Measurements from ENCODE around the gene HSPA4. TPM values are rescaled to one million over a fixed set of nuclear protein-coding genes. Genes with fewer than 3 reads are reported as not detected.

The HSPA4 gene
- total and polyA plus RNA-seq, 2 of the 13 experiments (the other 11 are each of a cell fraction or from before 2014, with no cell fraction given): 36.6 to 231 TPM

DNA sequence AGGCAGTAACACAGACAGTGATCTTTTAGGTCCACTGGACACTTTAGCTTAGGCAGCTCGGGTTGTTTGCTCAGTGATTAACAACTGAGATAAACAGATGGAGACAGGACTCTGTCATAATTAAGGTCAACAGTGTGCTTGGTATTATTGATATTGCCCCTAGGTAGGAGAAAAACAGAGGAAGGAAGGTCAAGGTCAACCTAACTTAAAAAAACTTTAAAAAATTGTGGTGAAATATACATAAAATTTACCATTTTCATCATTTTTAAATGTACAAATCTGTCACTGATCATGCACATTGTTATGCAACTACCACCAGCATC, 2.1 kb upstream of the HSPA4 start:
- CTCF ChIA-PET (ENCODE audit: low intra/inter-chr PET ratio, low total read pairs): no interaction called here
- FAIRE-seq (peak; percentile 84), ATAC-seq (peak; percentile 42), DNase-seq (ENCODE audit: low spot score) (peak; percentile 93)
- Histone ChIP-seq H3K27me3 (ENCODE audit: control insufficient read depth in 1 of 2, insufficient read depth in 2 of 2, low read length in 2 of 2) (no peaks in the 10 kb centered on the region; a peak in 1 of 5 replicates), H2AFZ (ENCODE audit: low read length) (no peak overlapping the region), H3K4me2 (ENCODE audit: low read depth, low read length) (peak overlapping the region; percentile 78), H4K20me1 (ENCODE audit: insufficient read depth, low read length) (peaks cover 12% of the 10 kb centered on the region), H3K4me3 (replicated peaks in 1 of 3; ENCODE audit: insufficient read depth in 1 of 3, low read depth in 2 of 3, low read length in 3 of 3) (peak overlapping the region in 1 of 3 experiments; percentile 94; a peak in 1 of 6 replicates), H3K79me2 (ENCODE audit: insufficient read depth, low read length) (peaks cover 39% of the 10 kb centered on the region), H3K4me1 (ENCODE audit: insufficient read depth, low read length) (peaks cover 48% of the 10 kb centered on the region), H3K36me3 (replicated peaks in 1 of 2; ENCODE audit: control insufficient read depth in 1 of 2, insufficient read depth in 2 of 2, low read length in 2 of 2) (no peaks in the 10 kb centered on the region), H3K9ac (ENCODE audit: insufficient read depth, low read depth, low read length) (peak overlapping the region; percentile 49), H3K9me3 (ENCODE audit: low read length) (no peaks in the 10 kb centered on the region), H3K27ac (ENCODE audit: extremely low read length, insufficient read depth, low read length) (peak overlapping the region; percentile 100)
- POLR2A ChIA-PET: interaction anchor here (1.2 to 5.9 kb wide), 8 partner anchors 13 to 211 kb away, joined by 3 to 116 read pairs (median 8); partner anchors contain the start of genes AFF4 and ZCCHC10
- 0% methylated on average over 1 of the region's 1 CpG for WGBS (ENCODE audit: low lambda C conversion rate)
- BruUV-seq (replicated peaks): no TSS peak
- in situ Hi-C loops (cut with HindIII; ENCODE audit: extremely low pct_ligation_motif_present, low pct_unique_long_range_greater_than_20kb) (loop anchor here (5.0 kb wide), 1 partner anchor 87 kb away; the partner anchor contains the start of gene AFF4), intact Hi-C loops (cut with micrococcal nuclease; ENCODE audit: unreplicated experiment) (loop anchor here (2.0 to 5.0 kb wide), 2 partner anchors 32 to 87 kb away; partner anchors contain the start of gene AFF4)
- TF ChIP-seq ZNF879 (CRISPR knock-in tag; IDR thresholded peaks at IDR 0.05) (no peak), ZNF543 (CRISPR knock-in tag; IDR thresholded peaks at IDR 0.05) (no peak), MEF2D (CRISPR knock-in tag; IDR thresholded peaks at IDR 0.05) (peak; percentile 70), FOXO1 (CRISPR knock-in tag; IDR thresholded peaks at IDR 0.05) (peak; percentile 95), GFI1 (CRISPR knock-in tag; IDR thresholded peaks at IDR 0.05; ENCODE audit: borderline replicate concordance) (no peak), CBX1 (IDR thresholded peaks at IDR 0.05; ENCODE audit: low read depth) (no peak), ZBTB7B (CRISPR knock-in tag; IDR thresholded peaks at IDR 0.05) (0 out of 2 replicates have a peak, but pooled peaks have one; percentile 58), AHR (CRISPR knock-in tag; IDR thresholded peaks at IDR 0.05) (no peak), SP1 (IDR thresholded peaks at IDR 0.05) (no peak), SP1 (CRISPR knock-in tag; IDR thresholded peaks at IDR 0.05) (no peak), ARID5B (CRISPR knock-in tag; IDR thresholded peaks at IDR 0.05) (peak; percentile 97), EHMT2 (IDR thresholded peaks at IDR 0.05; ENCODE audit: borderline replicate concordance, low read depth, low read length) (no peak), ZEB1 (IDR thresholded peaks at IDR 0.05; ENCODE audit: insufficient replicate concordance, low read depth) (no peak), GATAD2A (CRISPR knock-in tag; IDR thresholded peaks at IDR 0.05) (peak; percentile 91), ZNF44 (CRISPR knock-in tag; IDR thresholded peaks at IDR 0.05) (no peak), KDM3A (CRISPR knock-in tag; IDR thresholded peaks at IDR 0.05; ENCODE audit: low read depth) (0 out of 2 replicates have a peak, but pooled peaks have one; percentile 37), KLF11 (CRISPR knock-in tag; IDR thresholded peaks at IDR 0.05) (no peak), ZNF136 (CRISPR knock-in tag; IDR thresholded peaks at IDR 0.05; ENCODE audit: low read depth) (no peak), WIZ (CRISPR knock-in tag; IDR thresholded peaks at IDR 0.05) (no peak), TBL1XR1 (IDR thresholded peaks at IDR 0.05; ENCODE audit: borderline replicate concordance, low read length, partially characterized antibody) (peak; percentile 64), TCF7L2 (IDR thresholded peaks at IDR 0.05; ENCODE audit: low read depth, low read length) (0 out of 2 replicates have a peak, but pooled peaks have one; percentile 16)
- TF ChIP-seq, protein P1, sequence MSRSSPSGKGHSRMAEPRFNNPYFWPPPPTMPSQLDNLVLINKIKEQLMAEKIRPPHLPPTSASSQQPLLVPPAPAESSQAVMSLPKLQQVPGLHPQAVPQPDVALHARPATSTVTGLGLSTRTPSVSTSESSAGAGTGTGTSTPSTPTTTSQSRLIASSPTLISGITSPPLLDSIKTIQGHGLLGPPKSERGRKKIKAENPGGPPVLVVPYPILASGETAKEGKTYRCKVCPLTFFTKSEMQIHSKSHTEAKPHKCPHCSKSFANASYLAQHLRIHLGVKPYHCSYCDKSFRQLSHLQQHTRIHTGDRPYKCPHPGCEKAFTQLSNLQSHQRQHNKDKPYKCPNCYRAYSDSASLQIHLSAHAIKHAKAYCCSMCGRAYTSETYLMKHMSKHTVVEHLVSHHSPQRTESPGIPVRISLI (CRISPR knock-in tag; IDR thresholded peaks at IDR 0.05; ENCODE audit: borderline replicate concordance): peak; percentile 88
- TF ChIP-seq, protein P2, sequence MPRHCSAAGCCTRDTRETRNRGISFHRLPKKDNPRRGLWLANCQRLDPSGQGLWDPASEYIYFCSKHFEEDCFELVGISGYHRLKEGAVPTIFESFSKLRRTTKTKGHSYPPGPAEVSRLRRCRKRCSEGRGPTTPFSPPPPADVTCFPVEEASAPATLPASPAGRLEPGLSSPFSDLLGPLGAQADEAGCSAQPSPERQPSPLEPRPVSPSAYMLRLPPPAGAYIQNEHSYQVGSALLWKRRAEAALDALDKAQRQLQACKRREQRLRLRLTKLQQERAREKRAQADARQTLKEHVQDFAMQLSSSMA (CRISPR knock-in tag; IDR thresholded peaks at IDR 0.05): no peak
